Neural cell (in vitro differentiated cells): ENCODE results near the gene HEXIM1. TPM values are rescaled to one million over a fixed set of nuclear protein-coding genes. Genes with fewer than 3 reads are reported as not detected.

Experiments used
- H2AFZ ChIP-seq: fragments of 200-600, 300-800 bp; sonication (generic), shearing (Covaris generic); 2 replicates; pipeline ENCODE4 v1.6.0; 2014; ENCODE audit warnings: low read depth, mild to moderate bottlenecking, antibody characterized with exemption, low read length, moderate library complexity
- H3F3A ChIP-seq: fragments of 200-600 bp; shearing (Covaris generic); 2 replicates; pipeline ENCODE4 v1.6.1; 2016; ENCODE audit warnings: mild to moderate bottlenecking, moderate library complexity, mixed read lengths, antibody characterized with exemption, low read length; ENCODE audit not compliant: insufficient read depth, poor library complexity, severe bottlenecking
- H3K27ac ChIP-seq: fragments of 200-600, 300-800 bp; sonication (generic), shearing (Covaris generic); 2 replicates; pipeline ENCODE4 v1.5.1; 2014; ENCODE audit warnings: mild to moderate bottlenecking, low read length, moderate library complexity
- H3K27me3 ChIP-seq: fragments of 300-800, 200-600 bp; sonication (generic), shearing (Covaris generic); 2 replicates; pipeline ENCODE4 v1.6.0; 2014; ENCODE audit warnings: mild to moderate bottlenecking, low read depth, low read length, moderate library complexity; ENCODE audit not compliant: insufficient read depth
- H3K36me3 ChIP-seq: fragments of 300-800, 200-600 bp; sonication (generic), shearing (Covaris generic); 2 replicates; pipeline ENCODE4 v1.5.1; 2014; ENCODE audit warnings: mild to moderate bottlenecking, antibody characterized with exemption, low read length, moderate library complexity; ENCODE audit not compliant: insufficient read depth
- H3K4me2 ChIP-seq: fragments of 300-800, 200-600 bp; sonication (generic), shearing (Covaris generic); 2 replicates; pipeline ENCODE4 v1.6.0; 2014; ENCODE audit warnings: mild to moderate bottlenecking, low read length
- H3K4me3 ChIP-seq: fragments of 300-800, 200-600 bp; sonication (generic), shearing (Covaris generic); 2 replicates; pipeline ENCODE4 v1.5.1; 2014; ENCODE audit warnings: mild to moderate bottlenecking, low read length, moderate library complexity
- H3K79me2 ChIP-seq: fragments of 200-600 bp; shearing (Covaris generic); replicated peaks from 2 replicates; pipeline ENCODE4 v1.6.0; 2014; ENCODE audit warnings: mild to moderate bottlenecking, low read length, moderate library complexity; ENCODE audit not compliant: insufficient read depth
- H3K9ac ChIP-seq: fragments of 300-800, 200-600 bp; sonication (generic), shearing (Covaris generic); 2 replicates; pipeline ENCODE4 v1.6.1; 2016; ENCODE audit warnings: mild to moderate bottlenecking, low read length, mixed read lengths
- H3K9me2 ChIP-seq: fragments of 200-600 bp; shearing (Covaris generic); 2 replicates; pipeline ENCODE4 v1.6.1; 2016; ENCODE audit warnings: mild to moderate bottlenecking, low read length, mixed read lengths; ENCODE audit not compliant: insufficient read depth
- H3K9me3 ChIP-seq: fragments of 200-600, 300-800 bp; sonication (generic), shearing (Covaris generic); 2 replicates; pipeline ENCODE4 v1.6.1; 2016; ENCODE audit warnings: mild to moderate bottlenecking, mixed run types, low read length, moderate library complexity, mixed read lengths
- H4K20me1 ChIP-seq: fragments of 200-600 bp; shearing (Covaris generic); 2 replicates; pipeline ENCODE4 v1.6.1; 2016; ENCODE audit warnings: mild to moderate bottlenecking, mixed run types; ENCODE audit not compliant: insufficient read depth
- EP300 ChIP-seq: fragments of 450-650 bp; conservative IDR thresholded peaks from 2 replicates; pipeline ENCODE4 v1.6.1; 2014; ENCODE audit warnings: antibody characterized with exemption, mild to moderate bottlenecking, moderate library complexity; ENCODE audit not compliant: poor library complexity, severe bottlenecking
- EZH2 ChIP-seq: fragments of 200-600, 300-800 bp; shearing (Covaris generic), sonication (generic); IDR thresholded peaks from 2 replicates; pipeline ENCODE4 v1.6.1; 2014; ENCODE audit warnings: antibody characterized with exemption, low read length, borderline replicate concordance, mild to moderate bottlenecking; ENCODE audit not compliant: insufficient read depth, poor library complexity, severe bottlenecking
- MXI1 ChIP-seq: fragments of 450-650 bp; conservative IDR thresholded peaks from 2 replicates; pipeline ENCODE4 v1.6.1; 2014; ENCODE audit warnings: antibody characterized with exemption, mild to moderate bottlenecking; ENCODE audit not compliant: poor library complexity, severe bottlenecking
- POLR2AphosphoS5 ChIP-seq: IDR thresholded peaks from 2 replicates; pipeline ENCODE4 v1.6.1; 2012
- RAD21 ChIP-seq: fragments of 450-650 bp; conservative IDR thresholded peaks from 2 replicates; pipeline ENCODE4 v1.6.1; 2014; ENCODE audit warnings: antibody characterized with exemption, mild to moderate bottlenecking, moderate library complexity
- SMC3 ChIP-seq: fragments of 450-650 bp; conservative IDR thresholded peaks from 2 replicates; pipeline ENCODE4 v1.6.1; 2014; ENCODE audit warnings: antibody characterized with exemption, mild to moderate bottlenecking, moderate library complexity; ENCODE audit not compliant: poor library complexity
- TAF1 ChIP-seq: IDR thresholded peaks from 2 replicates; pipeline ENCODE4 v1.6.1; 2012; ENCODE audit warnings: low read depth
- polyA plus RNA-seq: library from polyadenylated mRNA; depleted of rRNA; stranded (reverse); fragments of >200 nt; gene quantifications from 2 replicates; pipeline ENCODE4 v1.2.3, GENCODE V29; 2014
- TF ChIP-seq, protein P1 (sequence below): fragments of 450-650 bp; IDR thresholded peaks from 2 replicates; pipeline ENCODE4 v1.5.1; 2014; ENCODE audit warnings: antibody characterized with exemption, mild to moderate bottlenecking, moderate library complexity; ENCODE audit not compliant: poor library complexity, severe bottlenecking
- TF ChIP-seq, protein P2 (sequence below): IDR thresholded peaks from 2 replicates; pipeline ENCODE4 v1.6.1; 2012; ENCODE audit warnings: borderline replicate concordance

HEXIM1 gene
- polyA plus RNA-seq, 1 donor from 2014 or later: 9.0 TPM

DNA sequence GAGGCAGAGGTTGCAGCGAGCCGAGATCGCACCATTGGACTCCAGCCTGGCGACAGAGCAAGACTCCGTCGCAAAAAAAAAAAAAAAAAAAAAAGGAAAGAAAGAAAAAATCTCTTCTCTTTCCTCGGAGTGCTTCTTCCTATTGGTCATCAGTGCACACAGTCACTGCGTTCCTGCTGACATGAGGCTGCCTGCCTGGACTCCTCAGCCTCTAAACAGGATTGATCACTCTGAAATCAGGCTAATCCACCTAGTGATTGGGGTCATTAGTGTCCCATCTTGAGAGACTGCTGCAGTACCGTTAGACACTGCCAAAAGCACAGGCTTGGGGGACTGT, 46.8 kb upstream of the HEXIM1 start:
- H3K27ac ChIP-seq: no peak overlapping the region
- H3K4me2 ChIP-seq: no peak overlapping the region
- no peak for TF ChIP-seq RAD21
- TF ChIP-seq SMC3: no peak
- TF ChIP-seq, protein P1, sequence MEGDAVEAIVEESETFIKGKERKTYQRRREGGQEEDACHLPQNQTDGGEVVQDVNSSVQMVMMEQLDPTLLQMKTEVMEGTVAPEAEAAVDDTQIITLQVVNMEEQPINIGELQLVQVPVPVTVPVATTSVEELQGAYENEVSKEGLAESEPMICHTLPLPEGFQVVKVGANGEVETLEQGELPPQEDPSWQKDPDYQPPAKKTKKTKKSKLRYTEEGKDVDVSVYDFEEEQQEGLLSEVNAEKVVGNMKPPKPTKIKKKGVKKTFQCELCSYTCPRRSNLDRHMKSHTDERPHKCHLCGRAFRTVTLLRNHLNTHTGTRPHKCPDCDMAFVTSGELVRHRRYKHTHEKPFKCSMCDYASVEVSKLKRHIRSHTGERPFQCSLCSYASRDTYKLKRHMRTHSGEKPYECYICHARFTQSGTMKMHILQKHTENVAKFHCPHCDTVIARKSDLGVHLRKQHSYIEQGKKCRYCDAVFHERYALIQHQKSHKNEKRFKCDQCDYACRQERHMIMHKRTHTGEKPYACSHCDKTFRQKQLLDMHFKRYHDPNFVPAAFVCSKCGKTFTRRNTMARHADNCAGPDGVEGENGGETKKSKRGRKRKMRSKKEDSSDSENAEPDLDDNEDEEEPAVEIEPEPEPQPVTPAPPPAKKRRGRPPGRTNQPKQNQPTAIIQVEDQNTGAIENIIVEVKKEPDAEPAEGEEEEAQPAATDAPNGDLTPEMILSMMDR: no peak
- TF ChIP-seq EP300: no peak
- TF ChIP-seq POLR2AphosphoS5: no peak
- TF ChIP-seq EZH2: no peak
- no peak for TF ChIP-seq MXI1
- TF ChIP-seq, protein P2, sequence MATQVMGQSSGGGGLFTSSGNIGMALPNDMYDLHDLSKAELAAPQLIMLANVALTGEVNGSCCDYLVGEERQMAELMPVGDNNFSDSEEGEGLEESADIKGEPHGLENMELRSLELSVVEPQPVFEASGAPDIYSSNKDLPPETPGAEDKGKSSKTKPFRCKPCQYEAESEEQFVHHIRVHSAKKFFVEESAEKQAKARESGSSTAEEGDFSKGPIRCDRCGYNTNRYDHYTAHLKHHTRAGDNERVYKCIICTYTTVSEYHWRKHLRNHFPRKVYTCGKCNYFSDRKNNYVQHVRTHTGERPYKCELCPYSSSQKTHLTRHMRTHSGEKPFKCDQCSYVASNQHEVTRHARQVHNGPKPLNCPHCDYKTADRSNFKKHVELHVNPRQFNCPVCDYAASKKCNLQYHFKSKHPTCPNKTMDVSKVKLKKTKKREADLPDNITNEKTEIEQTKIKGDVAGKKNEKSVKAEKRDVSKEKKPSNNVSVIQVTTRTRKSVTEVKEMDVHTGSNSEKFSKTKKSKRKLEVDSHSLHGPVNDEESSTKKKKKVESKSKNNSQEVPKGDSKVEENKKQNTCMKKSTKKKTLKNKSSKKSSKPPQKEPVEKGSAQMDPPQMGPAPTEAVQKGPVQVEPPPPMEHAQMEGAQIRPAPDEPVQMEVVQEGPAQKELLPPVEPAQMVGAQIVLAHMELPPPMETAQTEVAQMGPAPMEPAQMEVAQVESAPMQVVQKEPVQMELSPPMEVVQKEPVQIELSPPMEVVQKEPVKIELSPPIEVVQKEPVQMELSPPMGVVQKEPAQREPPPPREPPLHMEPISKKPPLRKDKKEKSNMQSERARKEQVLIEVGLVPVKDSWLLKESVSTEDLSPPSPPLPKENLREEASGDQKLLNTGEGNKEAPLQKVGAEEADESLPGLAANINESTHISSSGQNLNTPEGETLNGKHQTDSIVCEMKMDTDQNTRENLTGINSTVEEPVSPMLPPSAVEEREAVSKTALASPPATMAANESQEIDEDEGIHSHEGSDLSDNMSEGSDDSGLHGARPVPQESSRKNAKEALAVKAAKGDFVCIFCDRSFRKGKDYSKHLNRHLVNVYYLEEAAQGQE: no peak
- TF ChIP-seq TAF1: no peak
- H3K9ac ChIP-seq: no peak overlapping the region
- H3K9me2 ChIP-seq: no peaks in the 10 kb centered on the region
- no peaks in the 10 kb centered on the region for H3K9me3 ChIP-seq
- peaks cover 6% of the 10 kb centered on the region for H3K36me3 ChIP-seq
- H3F3A ChIP-seq: no peaks in the 10 kb centered on the region
- H3K27me3 ChIP-seq: no peaks in the 10 kb centered on the region
- H3K79me2 ChIP-seq: no peaks in the 10 kb centered on the region
- H4K20me1 ChIP-seq: no peaks in the 10 kb centered on the region
- H2AFZ ChIP-seq: no peak overlapping the region
- no peak overlapping the region for H3K4me3 ChIP-seq

DNA sequence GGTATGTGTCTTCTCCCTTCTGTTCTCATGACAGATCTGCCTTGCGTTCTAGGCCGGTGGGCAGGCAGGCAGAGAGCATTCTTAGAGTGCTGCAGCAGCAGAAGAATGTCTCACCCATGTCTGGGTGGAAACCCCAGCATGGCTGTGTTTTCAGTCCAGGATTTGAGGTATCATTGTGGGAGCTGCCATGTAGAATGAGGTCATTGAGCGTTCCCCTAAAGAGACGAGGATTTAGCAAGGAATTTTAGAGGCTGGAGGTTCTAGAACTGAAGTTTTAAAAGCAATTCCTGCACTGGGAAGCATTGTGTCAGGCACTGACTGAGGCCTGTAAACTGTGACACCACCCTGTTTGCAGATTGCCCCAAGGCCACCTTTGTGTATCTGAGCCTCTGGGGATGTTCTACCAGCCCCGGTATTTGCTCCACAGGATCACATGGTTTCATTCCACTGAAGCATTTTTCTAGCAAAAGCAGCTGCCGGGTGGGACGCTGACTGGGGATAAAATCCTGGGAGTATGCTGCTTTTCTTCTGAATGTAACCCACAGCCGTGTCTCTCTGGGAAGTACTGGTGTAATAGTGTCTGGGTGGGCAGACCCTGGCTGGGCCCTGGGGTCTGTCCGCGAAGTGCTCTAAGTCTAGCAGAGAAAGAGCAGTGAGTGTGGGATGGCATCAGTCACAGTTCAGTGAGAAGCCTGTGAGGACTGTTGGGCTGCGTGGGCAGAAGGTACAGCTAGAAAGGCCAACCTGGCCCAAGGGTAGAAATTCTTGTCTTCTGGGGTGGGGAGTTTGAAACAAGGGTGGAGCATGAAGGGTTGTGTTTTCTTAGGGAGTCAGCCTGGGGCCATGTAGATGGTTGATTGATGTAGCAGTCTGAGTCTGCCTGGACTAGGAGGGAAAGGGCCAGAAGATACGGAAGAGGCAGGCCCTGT, 46.1 kb upstream of the HEXIM1 start:
- no peak overlapping the region for H3K4me3 ChIP-seq
- H3K79me2 ChIP-seq: no peaks in the 10 kb centered on the region
- no peak for TF ChIP-seq SMC3
- TF ChIP-seq, protein P2: no peak
- no peak for TF ChIP-seq TAF1
- TF ChIP-seq EZH2: no peak
- TF ChIP-seq RAD21: no peak
- H3K36me3 ChIP-seq: peaks cover 6% of the 10 kb centered on the region
- H3K9me3 ChIP-seq: no peaks in the 10 kb centered on the region
- no peak overlapping the region for H2AFZ ChIP-seq
- no peaks in the 10 kb centered on the region for H3K9me2 ChIP-seq
- no peak overlapping the region for H3K27ac ChIP-seq
- H4K20me1 ChIP-seq: no peaks in the 10 kb centered on the region
- no peak overlapping the region for H3K9ac ChIP-seq
- H3K27me3 ChIP-seq: no peaks in the 10 kb centered on the region
- H3K4me2 ChIP-seq: no peak overlapping the region
- H3F3A ChIP-seq: no peaks in the 10 kb centered on the region
